AG04450 (cell line): ENCODE results near the gene RD3L. TPM values are rescaled to one million over a fixed set of nuclear protein-coding genes. Genes with fewer than 3 reads are reported as not detected.
"Not testable (repeated sequence)": the region's sequence is repeated elsewhere in the genome, so short reads cannot be mapped to it uniquely, and the experiment has no call there.

ENCODE experiments used
- CTCF ChIA-PET: fragments of 300-600, 350-600 bp; formaldehyde crosslinking; extraction: SDS; loops from one replicate; lab custom pipeline; 2022; ENCODE audit warnings: antibody characterized with exemption, inconsistent platforms; lab: Charles Lee
- POLR2A ChIA-PET: fragments of 350-600 bp; formaldehyde crosslinking; extraction: SDS; loops from one replicate; lab custom pipeline; 2021; ENCODE audit warnings: antibody characterized with exemption, inconsistent platforms; lab: Yijun Ruan, JAX
- DNase-seq: peaks from one replicate; pipeline ENCODE4 v3.0.0-alpha.2; 2011; ENCODE audit warnings: low read depth, low spot score
- H3K27ac ChIP-seq: one replicate; pipeline ENCODE4 v1.5.1; 2012; ENCODE audit warnings: low read depth, low read length, control low read depth
- H3K27me3 ChIP-seq: one replicate; pipeline ENCODE4 v1.6.0; 2012; ENCODE audit warnings: low read length; ENCODE audit not compliant: control insufficient read depth, insufficient read depth
- H3K4me3 ChIP-seq: 2 replicates; pipeline ENCODE4 v1.5.1; 2011; ENCODE audit warnings: mild to moderate bottlenecking, low read depth, low read length, control low read depth
- H3K9me3 ChIP-seq: 2 replicates; pipeline ENCODE4 v1.5.1; 2012; ENCODE audit warnings: low read length; ENCODE audit not compliant: control insufficient read depth, insufficient read depth
- polyA plus RNA-seq: library from polyadenylated mRNA; depleted of rRNA; stranded (reverse); fragments of >200 nt; gene quantifications from 2 replicates; pipeline ENCODE4 v1.2.3, GENCODE V29; 2011
- TF ChIP-seq, protein P1 (sequence below): IDR thresholded peaks from 2 replicates; pipeline ENCODE4 v1.5.1; 2011; ENCODE audit warnings: low read depth, low read length, control low read depth, inconsistent platforms

The RD3L gene
- polyA plus RNA-seq, 1 experiment: not detected

- POLR2A ChIA-PET, H3K9me3 ChIP-seq, H3K27me3 ChIP-seq, H3K27ac ChIP-seq, DNase-seq, H3K4me3 ChIP-seq: not testable (repeated sequence)
- TF ChIP-seq, protein P1, sequence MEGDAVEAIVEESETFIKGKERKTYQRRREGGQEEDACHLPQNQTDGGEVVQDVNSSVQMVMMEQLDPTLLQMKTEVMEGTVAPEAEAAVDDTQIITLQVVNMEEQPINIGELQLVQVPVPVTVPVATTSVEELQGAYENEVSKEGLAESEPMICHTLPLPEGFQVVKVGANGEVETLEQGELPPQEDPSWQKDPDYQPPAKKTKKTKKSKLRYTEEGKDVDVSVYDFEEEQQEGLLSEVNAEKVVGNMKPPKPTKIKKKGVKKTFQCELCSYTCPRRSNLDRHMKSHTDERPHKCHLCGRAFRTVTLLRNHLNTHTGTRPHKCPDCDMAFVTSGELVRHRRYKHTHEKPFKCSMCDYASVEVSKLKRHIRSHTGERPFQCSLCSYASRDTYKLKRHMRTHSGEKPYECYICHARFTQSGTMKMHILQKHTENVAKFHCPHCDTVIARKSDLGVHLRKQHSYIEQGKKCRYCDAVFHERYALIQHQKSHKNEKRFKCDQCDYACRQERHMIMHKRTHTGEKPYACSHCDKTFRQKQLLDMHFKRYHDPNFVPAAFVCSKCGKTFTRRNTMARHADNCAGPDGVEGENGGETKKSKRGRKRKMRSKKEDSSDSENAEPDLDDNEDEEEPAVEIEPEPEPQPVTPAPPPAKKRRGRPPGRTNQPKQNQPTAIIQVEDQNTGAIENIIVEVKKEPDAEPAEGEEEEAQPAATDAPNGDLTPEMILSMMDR: peak; percentile 40
- CTCF ChIA-PET: interaction anchor here (0.6 to 5.6 kb wide), 5 partner anchors 13 to 172 kb away, joined by 3 to 86 read pairs (median 5); no protein-coding TSS in a partner anchor
Observed at GRCh38 chr14:103980623-103981238, 38.4 kb upstream of the RD3L start.

DNA sequence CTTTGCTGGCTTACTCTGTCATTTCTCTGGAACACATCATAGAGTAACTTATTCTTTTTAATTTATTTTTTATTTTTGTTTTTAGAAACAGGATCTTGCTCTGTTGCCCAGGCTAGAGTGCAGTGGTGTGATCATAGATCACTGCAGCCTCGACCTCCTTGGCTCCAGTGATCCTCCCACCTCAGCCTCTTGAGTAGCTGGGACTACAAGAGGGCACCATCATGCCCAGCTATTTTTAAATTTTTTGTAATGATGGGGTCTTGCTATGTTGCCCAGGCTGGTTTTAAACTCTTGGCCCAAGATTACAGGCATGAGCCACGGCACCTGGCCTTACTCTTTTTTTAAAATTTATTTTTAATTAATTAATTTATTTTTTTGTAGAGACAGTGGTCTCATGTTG, 32.2 kb upstream of the RD3L start:
- H3K27ac ChIP-seq: no peak overlapping the region
- ChIA-PET CTCF (no interaction called here), POLR2A (no interaction called here)
- TF ChIP-seq, protein P1: no peak
- DNase-seq: no peak
- no peaks in the 10 kb centered on the region for H3K9me3 ChIP-seq
- H3K27me3 ChIP-seq: no peaks in the 10 kb centered on the region
- no peak overlapping the region for H3K4me3 ChIP-seq

GRCh38 chr14:103973354-103973753, 31.0 kb upstream of the RD3L start:
- CTCF ChIA-PET: no interaction called here
- H3K27me3 ChIP-seq: no peaks in the 10 kb centered on the region
- DNase-seq: no peak
- no peak overlapping the region for H3K27ac ChIP-seq
- H3K9me3 ChIP-seq: no peaks in the 10 kb centered on the region
- TF ChIP-seq, protein P1: no peak
- POLR2A ChIA-PET: no interaction called here
- no peak overlapping the region for H3K4me3 ChIP-seq

- ChIA-PET POLR2A (no interaction called here), CTCF (no interaction called here)
- DNase-seq: no peak
- TF ChIP-seq, protein P1: no peak
- no peaks in the 10 kb centered on the region for H3K27me3 ChIP-seq
- no peak overlapping the region for H3K27ac ChIP-seq
- no peak overlapping the region for H3K4me3 ChIP-seq
- no peaks in the 10 kb centered on the region for H3K9me3 ChIP-seq
Observed at GRCh38 chr14:103969961-103970360, 27.6 kb upstream of the RD3L start.

DNA sequence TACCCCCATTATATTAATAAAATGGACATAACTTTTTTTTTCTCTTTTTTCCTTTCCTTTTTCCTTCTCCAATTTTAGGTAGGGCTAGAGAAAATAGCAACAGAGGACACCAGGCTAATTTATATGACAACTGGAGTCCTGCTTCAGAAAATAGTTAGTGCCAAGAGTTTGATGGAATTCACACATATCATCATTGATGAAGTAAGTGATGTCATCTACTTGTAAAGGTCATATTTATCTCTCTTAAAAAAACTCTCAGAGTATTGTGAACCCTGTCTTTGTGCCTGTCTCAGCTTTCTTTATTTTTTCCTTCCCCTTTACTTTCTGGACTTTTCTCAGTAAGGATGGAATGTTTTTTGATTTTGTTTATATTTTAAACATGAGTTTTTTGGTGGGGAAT, 24.3 kb upstream of the RD3L start:
- no peak overlapping the region for H3K27ac ChIP-seq
- TF ChIP-seq, protein P1: no peak
- POLR2A ChIA-PET: no interaction called here
- H3K27me3 ChIP-seq: peaks cover 3% of the 10 kb centered on the region
- H3K9me3 ChIP-seq: no peaks in the 10 kb centered on the region
- no peak overlapping the region for H3K4me3 ChIP-seq
- DNase-seq: no peak
- CTCF ChIA-PET: interaction anchor here (1.2 kb wide), 1 partner anchor 45 kb away, joined by 3 read pairs; no protein-coding TSS in a partner anchor
